HG03457 (cell line): ENCODE data around the gene PRR3.

ENCODE experiments used
- ATAC-seq: cut with Tn5 transposase; IDR thresholded peaks from one replicate; pipeline ENCODE4 v1.9.1; 2021; ENCODE audit warnings: moderate number of reproducible peaks; ENCODE audit not compliant: unreplicated experiment

Gene PRR3

DNA sequence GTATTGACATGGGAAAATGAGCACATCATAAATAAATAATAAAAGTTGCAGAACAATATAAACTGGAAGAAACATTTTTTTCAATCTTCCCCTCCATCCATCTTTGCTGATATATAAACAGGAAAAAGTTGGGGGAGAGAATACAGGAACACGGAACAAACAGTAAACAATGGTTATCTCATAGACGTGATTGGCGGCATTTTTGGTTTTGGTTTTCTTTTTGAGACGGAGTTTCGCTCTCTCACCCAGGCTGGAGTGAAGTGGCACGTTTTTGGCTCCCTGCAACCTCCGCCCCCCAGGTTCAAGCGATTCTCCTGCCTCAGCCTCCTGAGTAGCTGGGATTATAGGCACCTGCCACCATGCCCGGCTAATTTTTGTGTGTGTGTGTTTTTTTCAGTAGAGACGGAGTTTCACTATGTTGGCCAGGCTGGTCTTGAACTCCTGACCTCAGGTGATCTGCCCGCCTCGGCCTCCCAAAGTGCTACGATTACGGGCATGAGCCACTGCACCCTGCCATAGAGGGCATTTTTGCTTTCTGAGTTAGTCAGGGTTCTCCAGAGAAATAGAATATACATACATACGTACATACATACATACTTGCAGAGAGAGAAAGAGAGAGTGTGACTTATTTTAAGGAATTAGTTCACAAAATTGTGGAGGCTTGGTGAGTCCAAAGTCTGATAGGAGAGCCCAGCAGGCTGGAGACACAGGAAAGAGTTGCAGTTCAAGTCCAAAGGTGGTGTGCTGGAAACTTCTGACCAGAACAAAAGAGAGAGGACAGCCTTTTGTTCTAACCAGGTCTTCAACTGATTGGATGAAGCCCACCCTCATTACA, 23.4 kb upstream of the PRR3 start:
- no peak for ATAC-seq

DNA sequence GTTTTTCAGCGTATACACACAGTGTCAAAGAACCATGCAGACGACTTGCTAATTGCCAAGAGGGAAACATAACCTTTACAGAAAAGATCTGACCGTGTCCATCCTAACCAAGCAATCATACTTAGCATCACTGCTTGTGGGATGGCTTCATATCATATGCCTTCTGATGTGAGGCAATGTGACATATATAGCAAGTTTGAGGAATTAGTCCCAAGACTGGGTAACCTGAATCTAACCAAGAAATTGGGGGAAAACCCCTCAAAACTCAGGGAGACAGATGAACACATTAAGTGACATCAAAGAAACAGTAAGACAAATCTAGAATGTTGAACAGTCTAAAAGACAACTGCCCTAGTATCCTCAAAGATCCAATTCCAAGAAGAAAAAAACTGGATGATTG, 19.2 kb upstream of the PRR3 start:
- no peak for ATAC-seq

DNA sequence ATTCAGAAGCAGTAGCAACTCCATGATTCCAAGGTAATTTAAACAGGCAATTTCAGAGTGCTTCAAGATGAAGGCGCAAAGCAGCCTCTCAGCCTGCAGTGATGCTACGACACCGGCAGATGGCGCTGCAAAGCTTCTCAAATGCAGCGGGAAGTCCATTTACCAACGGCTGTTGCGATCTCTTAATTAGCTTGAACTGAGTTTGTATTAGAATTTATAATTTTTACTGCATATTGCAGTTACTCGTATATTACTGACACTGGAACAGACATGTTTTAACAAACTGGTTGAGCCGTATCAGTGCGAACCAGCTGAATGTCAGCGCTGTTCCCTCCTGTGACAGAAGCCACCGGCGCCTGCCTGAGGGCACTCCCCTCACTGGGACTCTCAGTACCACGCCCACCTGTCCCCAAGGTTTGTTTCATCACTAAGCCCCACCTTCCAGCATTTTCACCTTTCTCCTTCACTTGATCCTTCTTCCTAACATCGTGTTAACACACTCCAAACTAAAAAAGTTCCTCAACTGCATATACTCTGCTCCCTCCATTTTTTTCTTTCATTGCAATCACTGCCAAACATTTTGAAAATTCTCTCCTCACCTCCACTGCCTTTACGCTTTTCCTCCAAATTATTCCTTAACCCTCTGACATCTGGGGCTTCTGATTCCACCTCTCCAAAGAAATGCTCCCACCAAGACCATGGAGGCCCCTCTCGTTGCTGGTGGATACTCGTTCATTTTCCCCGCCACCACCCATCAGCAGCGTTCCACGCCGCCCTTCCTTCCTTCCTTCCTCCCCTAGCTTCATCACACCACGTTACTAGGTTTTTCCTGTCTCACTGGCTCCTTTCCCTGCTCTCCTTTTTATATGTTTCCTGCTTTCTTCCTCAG, 15.3 kb upstream of the PRR3 start:
- ATAC-seq = no peak

DNA sequence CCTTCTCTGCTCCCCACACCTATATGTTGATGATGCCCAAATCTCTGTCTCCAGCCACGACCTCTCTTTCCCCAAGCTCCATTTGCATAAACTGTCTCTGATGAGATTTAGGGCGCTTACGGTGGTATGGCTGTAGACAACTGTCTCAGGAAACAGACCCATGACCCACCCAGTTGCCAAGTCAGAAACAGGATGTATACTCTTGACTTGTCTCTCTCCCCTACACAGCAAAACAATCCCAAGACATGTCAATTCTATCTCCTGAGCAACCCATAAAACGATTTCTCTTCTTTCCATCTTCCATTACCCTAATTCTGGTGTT, 14.7 kb upstream of the PRR3 start:
- no peak for ATAC-seq

DNA sequence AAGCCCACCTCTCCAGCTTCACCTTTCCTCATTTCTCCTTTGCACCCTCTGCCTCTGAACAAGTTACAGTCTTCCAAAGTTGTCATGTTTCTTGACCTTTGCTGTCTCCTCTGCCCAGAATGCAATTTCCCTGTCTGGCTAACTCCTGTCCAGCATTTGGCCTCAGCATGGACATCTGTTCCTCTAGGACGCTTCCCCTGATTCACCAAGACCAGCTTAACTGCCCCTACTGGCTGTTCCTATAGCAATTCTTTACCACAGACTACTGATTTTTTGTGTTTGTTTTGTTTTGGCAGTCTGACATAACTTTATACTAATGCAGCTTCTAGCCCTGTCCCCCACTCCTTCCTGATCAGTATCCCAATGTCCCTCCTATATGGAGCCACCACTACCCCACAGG, 14.2 kb upstream of the PRR3 start:
- no peak for ATAC-seq

DNA sequence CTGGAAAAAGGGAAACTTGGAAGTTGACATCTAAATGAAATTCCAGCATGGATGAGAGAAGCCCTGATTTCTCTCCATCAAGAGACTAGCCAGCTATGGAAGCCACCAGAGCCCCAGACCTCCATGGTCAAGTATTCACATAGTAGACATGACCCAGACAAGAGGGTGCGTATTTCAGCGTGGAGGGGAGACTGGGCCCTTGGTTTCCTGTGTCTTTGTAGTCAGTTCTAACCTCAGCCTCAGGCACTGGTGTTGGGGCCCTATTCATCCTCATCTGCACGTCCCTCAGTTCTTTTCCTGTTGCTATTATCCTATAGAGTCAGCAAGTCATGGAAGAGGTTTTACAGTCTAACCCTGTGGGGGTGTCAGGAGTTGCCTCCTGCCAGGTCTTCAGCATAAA, 13.3 kb upstream of the PRR3 start:
- no peak for ATAC-seq

DNA sequence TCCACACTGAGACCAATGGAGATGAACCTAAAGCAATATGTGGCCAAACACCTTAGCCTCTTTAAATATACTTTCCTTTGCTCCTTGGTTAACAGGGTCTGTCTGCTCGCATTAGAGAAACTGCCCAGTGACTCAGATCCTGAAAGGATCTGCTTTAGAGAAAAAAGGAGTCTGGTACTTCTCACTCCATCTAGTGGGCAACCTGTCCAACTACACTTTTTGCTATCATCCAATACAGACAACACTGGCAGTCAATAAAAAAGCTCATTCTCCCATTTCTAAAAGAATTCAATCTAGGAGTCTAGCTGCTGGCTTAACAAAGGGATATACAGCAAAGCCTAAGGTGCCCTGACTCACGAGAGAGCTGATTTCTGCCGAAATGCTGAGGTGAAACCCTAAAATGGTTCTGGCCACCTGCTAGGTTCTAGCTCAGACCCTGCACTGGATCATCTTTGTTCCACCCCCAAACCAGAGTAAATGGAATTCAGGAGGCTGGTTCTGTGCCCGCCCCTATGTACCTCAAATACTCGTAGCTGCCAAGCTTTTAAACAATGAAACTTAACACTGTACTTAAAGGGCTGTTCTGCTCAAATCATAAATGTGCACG, 12.3 kb upstream of the PRR3 start:
- ATAC-seq = no peak

DNA sequence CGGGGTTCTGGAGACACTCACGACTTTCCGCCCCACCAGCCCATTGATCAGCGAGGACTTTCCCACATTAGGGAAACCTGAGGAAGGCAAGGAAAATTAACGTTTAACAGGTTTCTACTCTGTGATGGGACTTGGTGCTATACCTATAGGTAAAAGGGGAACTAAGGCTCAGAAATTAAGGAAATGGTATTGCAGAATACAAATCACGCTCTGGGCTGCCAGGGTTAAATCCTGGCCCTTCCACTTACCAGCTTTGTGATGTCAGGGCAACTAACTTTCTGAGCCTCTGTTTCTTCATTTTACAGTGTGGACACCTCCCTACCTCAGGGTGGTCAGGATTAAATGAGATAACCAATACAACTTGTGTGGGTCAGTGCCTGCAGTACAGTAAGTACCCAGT, 9.6 kb upstream of the PRR3 start:
- ATAC-seq = no peak

DNA sequence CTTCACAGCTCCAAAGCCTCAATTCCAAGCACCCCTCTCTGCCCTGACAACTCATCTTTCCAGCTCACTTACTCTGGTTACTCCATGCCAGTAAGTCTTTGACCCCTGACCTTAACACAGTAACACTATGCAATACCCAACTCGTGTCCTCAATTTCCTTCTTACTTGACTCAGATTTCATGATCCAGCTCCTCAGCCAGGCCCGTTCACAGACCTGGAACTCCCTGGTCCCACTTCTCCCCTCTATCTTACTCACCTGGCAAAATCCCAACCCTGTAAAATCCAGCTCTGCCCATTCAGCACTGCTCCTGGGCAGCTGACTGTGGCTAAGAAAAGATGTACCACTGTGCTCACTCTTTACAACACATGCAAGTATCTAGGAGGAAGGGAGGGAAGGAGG, 8.7 kb upstream of the PRR3 start:
- no peak for ATAC-seq

DNA sequence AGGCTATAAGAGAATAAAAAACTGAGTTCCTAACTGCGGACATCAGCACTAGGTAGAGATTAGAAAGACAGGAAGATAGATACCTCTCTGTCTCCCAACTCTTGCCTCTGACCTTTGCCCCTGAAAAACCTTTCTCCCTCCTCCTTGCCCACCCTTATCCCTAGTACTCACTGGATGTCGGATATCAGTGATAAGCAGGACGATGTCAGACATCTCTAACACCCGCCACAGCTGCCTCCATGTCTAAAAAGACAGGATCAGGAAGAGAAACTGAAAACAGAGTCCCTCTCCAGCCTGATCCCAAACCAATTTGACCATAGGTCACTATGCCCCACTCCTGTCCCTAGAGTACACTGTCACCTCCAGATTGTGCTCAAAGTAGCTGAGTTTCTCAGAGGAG, 2.7 kb upstream of the PRR3 start:
- no peak for ATAC-seq

DNA sequence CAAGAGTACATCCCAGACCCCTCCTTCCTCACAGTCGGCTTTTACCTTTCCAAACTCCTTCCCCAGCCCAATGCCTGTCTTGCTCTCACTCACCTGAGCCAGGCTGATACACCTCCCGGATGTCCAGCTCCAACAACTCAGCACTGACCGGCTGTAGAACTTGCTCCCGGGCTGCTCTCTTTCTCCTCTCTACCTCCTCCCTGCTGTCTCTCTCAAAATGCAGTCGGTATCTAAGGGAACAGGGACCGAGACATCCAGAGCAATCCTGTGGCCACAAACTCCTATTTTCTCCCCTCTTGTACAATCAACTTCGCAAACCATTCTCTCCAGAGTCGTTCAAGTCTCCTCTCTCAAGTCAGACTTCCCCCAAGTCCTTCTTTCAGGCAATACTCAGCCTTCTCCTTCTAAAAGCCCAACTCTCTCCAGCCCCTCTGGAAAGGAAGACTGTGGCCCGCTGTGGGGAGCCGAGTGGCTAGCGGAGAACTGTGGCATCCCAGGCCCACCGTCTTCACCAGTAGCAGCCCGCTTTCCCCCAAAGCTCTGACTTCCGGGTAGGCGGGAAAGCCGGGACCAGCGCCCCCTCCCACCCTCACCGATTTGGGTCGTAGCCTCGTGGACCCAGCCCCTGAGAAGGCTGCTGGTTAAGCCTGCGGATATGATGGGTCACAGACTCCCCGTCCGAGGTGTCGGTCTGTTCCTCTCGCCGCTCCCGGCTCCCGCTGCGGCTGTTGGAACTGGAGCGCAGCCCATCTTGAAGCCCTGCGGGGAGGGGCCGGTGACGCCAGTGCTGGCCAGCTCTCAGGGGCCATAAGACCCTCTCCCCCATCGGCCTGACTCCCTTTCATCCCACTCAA, 1.9 kb upstream of the PRR3 start:
- ATAC-seq = no peak

DNA sequence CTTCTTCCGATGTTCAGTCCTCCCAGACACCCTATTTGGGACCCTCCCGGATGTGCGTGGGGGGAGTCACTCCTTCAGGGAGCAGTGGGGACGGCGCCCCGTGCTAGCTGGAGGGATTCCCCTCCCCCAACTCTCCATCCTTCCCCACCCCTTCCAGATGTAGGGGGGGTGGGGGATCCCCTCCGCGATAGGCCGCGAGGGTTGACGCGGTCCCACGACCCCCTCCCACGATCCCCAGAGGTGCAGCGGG, 1.4 kb upstream of the PRR3 start:
- ATAC-seq = no peak

DNA sequence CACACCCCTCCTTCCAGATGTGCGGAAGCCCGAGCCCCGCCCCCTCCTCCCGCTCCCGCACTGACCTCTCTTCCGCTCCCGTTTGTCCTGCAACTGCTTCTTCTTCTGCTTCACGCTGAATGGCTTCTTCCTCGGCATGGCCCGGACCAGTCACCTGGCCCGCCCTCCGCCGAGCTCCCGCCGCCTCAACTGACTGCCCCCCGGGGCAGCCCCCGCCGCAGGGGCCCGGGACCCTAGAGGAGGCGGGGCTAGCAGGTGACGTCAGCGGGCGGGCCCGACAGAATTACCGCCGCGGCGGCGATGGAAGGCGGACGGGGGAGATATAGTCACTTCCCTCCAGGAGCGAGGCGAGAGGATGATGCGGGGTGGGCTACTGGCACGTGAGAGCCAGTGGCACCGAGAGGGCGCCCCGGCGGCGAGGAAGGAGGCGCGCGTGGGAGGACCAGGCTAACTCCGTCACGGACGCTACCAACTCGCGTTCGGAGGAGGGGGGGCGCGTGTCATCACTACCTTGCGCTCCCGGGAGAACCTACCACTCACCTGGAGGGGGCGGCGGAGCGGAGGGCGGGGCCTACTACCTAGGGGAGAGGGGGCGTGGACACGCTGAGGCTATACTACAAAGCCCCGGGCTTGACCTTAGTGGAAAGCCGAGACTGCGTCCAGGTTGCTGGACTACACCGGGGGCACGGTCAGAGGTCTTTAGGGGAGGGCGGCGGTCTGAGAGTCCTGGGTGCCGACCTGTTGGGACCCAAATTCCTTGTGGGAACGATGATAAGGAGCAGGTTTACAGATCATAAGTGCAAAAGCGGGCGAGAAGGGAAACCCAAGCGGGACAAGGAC, 809 bp upstream of the PRR3 start, which contains the start of gene GNL1:
Gene GNL1, minus strand, starts transcription at position 424 of the 840 bp plus-strand sequence. Its CDS starts 286 bp downstream, at position 138.
- ATAC-seq = peak; percentile 58

DNA sequence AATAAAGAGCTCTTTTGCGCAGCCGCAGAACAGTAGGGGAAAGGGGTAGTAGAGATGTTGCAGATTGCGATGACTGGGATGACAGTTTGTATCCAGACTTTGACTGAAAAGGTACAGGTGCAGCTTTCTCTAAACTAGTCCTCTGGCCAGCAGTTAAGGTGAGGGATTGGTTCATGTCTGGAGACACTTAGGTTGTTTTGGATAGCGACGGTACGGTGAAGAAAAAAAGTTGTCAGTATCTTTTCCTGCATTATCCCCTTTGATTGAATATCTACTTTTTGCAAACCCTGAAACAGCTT, 537 bp downstream of the PRR3 start:
- no peak for ATAC-seq

DNA sequence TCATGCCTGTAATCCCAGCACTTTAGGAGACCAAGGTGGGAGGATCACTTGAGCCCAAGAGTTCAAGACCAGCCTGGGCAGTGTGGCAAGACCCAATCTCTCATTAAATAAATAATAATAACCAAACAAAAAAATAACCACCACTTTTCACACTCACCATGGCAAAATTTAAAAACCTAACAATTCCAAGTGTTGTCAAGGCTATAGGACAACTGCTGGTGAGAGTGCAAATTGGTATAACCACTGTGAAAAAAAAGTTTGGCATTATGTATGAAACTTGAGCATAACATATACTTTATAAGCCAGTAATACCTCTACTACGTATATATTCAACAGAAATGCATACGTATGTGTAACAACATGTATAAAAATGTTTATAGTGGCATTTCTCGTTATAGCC, 3.8 kb downstream of the PRR3 start:
- ATAC-seq = no peak

DNA sequence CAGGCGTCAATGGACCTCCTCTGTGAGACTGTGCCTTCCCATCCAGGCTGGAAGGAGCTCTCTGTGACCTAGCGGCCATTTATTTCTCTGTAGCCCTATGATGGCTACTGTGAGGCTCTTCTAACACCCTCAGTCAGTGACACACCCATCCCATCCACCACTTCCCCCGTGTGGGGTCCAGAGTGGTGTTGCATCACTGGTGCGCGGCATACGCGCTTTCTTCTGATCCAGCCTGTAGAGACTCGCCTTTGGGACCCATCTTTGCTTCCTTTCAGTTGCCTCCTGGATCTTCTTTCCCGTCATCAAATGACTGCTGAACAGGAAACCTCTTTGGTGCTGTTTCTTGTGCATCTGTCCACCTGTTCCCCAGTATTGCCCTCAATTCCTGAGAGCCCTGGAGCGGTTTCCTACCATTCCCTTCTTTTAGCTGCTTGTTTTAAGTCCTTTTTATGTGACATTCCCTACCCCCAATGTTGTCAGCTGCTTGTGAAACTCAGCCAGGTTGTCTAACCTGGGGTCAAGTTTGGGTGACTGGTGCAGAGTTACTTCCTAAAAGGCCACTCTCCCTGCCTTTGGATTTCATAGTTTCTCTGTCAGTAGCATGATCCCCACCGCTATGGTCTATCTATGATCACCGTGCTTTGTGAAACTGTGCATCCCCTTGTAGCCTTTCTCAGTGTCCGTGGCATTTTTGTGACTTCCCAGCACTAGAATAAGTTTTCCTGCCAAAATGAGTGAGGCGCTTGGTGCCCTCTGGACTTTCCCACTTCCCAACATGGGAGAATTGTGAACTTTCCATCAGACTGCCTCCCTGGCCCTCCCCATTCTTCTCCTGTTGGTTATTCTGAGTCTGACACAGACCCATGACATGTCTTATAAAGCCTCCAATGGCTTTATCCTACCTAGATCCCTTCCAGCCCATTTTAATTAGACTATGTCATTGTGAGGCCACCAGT, 5.7 kb downstream of the PRR3 start:
- ATAC-seq = no peak

DNA sequence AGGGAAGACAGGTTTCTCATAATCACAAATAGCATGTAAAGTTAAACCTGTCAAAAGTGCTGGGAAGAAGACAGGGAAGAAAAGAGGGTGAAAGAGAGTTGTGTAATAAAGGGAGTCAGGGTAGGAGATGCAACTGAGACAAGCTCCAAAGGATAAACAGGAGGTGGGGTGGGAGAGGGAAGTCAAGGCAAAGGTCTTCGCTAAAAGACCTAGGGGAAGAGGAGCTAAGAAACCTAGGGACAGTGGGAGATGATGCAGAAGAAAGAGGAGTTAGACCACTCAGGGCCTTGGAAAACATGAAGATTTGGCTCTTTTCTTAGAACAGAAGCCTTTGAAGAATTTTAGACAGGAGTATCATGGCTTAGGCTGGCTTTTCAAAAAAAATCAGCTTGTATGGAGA, 7.0 kb downstream of the PRR3 start:
- ATAC-seq = no peak

DNA sequence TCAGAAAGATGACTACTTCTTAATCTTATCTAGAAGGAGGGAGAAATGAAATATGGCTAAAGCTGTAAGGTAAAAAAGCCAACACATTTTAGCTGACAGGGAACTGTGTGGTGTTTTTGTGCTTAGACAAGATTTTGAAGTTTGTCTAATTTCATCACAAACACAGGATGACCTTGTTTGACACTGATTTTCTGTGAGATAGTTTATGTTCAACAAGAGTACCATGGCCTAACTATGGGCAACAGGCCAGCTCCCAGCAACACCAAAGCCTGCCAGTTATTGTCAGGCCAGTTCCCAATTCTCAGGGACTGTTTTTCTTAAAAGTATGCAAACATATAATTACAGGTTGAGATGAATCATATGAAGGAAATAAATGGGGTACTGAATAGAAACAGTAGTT, 8.7 kb downstream of the PRR3 start:
- no peak for ATAC-seq

DNA sequence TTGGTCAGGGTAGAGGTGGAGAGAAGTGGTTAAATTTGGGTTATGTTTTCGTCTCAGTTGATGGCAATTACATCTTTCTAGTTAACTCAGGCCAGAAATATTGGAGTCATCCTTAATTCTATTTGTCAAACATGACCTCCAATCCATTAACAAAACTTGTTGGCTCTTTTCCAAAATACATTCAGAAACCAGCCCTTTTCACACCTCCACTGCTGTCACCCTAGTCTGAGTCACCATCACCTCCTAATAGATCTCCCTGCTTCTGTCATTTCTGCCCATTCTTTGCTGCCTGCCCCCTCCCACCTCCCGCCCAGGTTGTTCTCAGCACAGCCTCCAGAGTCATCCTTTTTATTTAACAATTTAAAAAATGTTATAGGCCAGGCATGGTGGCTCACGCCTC, 11.2 kb downstream of the PRR3 start:
- no peak for ATAC-seq
